Progenitor cell of endocrine pancreas (in vitro differentiated cells): Measurements from ENCODE around the gene SPARC. TPM values are rescaled to one million over a fixed set of nuclear protein-coding genes. Genes with fewer than 3 reads are reported as not detected.

Experiments used
- DNase-seq: peaks from one replicate; pipeline ENCODE4 v3.0.0; 2021; ENCODE audit warnings: low spot score; ENCODE audit not compliant: unreplicated experiment
- H3K27ac Mint-ChIP-seq: 2 replicates; pipeline ENCODE4 v1.8.0; 2021; ENCODE audit warnings: mild to moderate bottlenecking, moderate library complexity, mixed read lengths
- H3K27me3 Mint-ChIP-seq: 2 replicates; pipeline ENCODE4 v1.8.0; 2021; ENCODE audit warnings: mixed read lengths
- H3K36me3 Mint-ChIP-seq: 2 replicates; pipeline ENCODE4 v1.8.0; 2022; ENCODE audit warnings: mixed read lengths; ENCODE audit not compliant: insufficient read depth
- H3K4me1 Mint-ChIP-seq: 2 replicates; pipeline ENCODE4 v1.8.0; 2021; ENCODE audit warnings: low read depth, mixed read lengths
- H3K4me3 Mint-ChIP-seq: 2 replicates; pipeline ENCODE4 v1.8.0; 2021; ENCODE audit warnings: low read depth, mild to moderate bottlenecking, moderate library complexity, mixed read lengths
- H3K9me3 Mint-ChIP-seq: 2 replicates; pipeline ENCODE4 v1.8.0; 2021; ENCODE audit warnings: low read depth, mixed read lengths
- CTCF ChIP-seq: fragments of 200-600 bp; sonication (generic); IDR thresholded peaks from one replicate; pipeline ENCODE4 v1.5.0; 2021; ENCODE audit warnings: antibody characterized with exemption, mild to moderate bottlenecking; ENCODE audit not compliant: unreplicated experiment
- total RNA-seq: library from RNA; stranded (reverse); gene quantifications from 2 replicates; pipeline ENCODE4 v1.2.1, GENCODE V29; 2021

SPARC gene
- total RNA-seq, 1 donor from 2014 or later, result 55.2 TPM

DNA sequence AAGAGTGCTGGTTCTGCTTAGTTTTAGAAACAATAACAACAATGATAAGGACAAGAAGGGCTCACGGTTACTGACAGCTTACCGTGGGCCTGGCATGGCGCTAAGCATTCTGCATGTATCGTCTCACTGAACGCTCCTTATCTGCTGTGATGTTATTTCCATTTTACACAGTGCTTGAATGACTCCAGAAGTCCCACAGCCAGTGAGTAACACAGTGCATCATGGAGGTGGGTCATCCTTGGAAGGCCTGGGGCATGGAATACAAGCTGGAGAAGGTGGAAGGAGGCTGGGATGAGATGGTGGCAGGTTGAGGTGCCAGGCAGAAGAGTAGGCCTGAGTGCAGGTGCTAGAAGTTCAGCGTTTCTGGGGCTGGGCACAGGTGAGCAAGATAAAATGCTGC is 59.1 kb downstream of the SPARC start:
- H3K36me3 Mint-ChIP-seq, result no peaks in the 10 kb centered on the region
- no peak for DNase-seq
- H3K27ac Mint-ChIP-seq, result no peak overlapping the region
- no peak overlapping the region for H3K4me3 Mint-ChIP-seq
- no peak for TF ChIP-seq CTCF
- no peaks in the 10 kb centered on the region for H3K9me3 Mint-ChIP-seq
- H3K27me3 Mint-ChIP-seq, result peaks cover 24% of the 10 kb centered on the region
- H3K4me1 Mint-ChIP-seq, result peaks cover 1% of the 10 kb centered on the region

GRCh38 chr5:151625285-151625684 is 61.4 kb downstream of the SPARC start:
- TF ChIP-seq CTCF, result no peak
- Mint-ChIP-seq H3K27me3 (peaks cover 38% of the 10 kb centered on the region), H3K9me3 (no peaks in the 10 kb centered on the region), H3K27ac (no peak overlapping the region), H3K4me3 (no peak overlapping the region), H3K36me3 (no peaks in the 10 kb centered on the region), H3K4me1 (peaks cover 1% of the 10 kb centered on the region)
- no peak for DNase-seq

GRCh38 chr5:151624476-151624875 is 62.2 kb downstream of the SPARC start:
- Mint-ChIP-seq H3K36me3 (no peaks in the 10 kb centered on the region), H3K4me1 (peaks cover 1% of the 10 kb centered on the region), H3K27ac (no peak overlapping the region), H3K4me3 (no peak overlapping the region), H3K9me3 (no peaks in the 10 kb centered on the region), H3K27me3 (peaks cover 35% of the 10 kb centered on the region)
- no peak for TF ChIP-seq CTCF
- no peak for DNase-seq

DNA sequence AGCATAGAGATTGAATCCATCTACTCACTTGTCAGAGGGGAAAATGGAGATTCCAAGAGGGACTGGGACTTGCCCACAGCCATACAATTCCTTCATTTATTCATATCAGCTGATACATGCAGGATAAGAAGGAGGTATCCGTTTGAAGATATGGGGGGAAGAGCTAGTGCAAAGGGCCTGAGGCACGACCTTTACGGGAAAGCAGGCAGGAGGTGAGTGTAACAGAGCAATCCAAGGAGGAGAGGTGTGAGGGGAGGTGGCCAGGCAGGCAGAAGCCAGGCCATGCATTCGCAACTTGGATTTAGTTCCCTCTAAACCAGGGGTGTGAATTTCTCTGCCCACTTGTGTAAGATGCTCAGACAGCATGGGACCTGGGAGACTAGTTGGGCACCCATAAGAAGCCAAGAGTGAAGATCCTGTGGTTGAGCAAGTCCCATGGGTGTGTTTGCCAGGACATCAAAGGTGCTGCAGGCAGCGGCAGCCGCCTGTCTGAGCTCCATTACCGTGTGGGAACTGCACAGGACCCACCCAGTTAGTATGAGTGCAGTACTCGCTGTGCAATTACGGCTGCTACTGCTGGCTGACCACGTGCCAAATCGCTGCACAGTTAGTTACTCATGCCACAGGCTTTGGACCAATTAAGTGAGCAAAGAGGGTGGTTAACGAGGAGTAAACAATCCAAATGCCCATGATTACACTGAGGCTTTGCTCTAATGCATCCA is 64.2 kb downstream of the SPARC start:
- Mint-ChIP-seq H3K9me3 (no peaks in the 10 kb centered on the region), H3K27me3 (peaks cover 35% of the 10 kb centered on the region), H3K4me3 (no peak overlapping the region), H3K27ac (no peak overlapping the region), H3K4me1 (peaks cover 1% of the 10 kb centered on the region), H3K36me3 (no peaks in the 10 kb centered on the region)
- no peak for TF ChIP-seq CTCF
- DNase-seq, result no peak

DNA sequence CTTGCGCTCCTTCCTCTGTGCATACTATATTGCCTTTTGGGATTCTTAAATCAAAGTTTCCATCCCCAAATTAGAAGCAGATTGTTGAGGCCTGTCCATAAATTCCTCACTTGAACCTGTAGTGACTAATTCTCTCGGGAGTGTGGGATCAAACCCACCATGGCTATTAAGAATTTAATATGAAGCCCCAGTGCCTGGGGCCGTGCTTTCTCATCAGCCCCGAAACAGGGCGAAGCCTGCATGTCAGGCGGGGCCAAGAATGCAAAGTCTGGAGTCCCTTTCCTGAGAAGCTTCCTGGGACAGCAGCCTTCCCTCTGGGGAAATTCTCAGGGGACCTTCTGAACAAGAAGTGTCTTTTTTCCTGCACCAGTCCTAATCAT is 66.3 kb downstream of the SPARC start:
- no peak for TF ChIP-seq CTCF
- H3K27ac Mint-ChIP-seq, result no peak overlapping the region

More for the DNA sequence above, 66.3 kb downstream of the SPARC start:
- DNase-seq, result no peak
- Mint-ChIP-seq H3K27me3 (peaks cover 48% of the 10 kb centered on the region), H3K36me3 (no peaks in the 10 kb centered on the region), H3K4me3 (no peak overlapping the region), H3K9me3 (no peaks in the 10 kb centered on the region), H3K4me1 (peaks cover 3% of the 10 kb centered on the region)
